Kidney (tissue), 14 donors: ENCODE results near the gene SCNN1B. TPM values are rescaled to one million over a fixed set of nuclear protein-coding genes. Genes with fewer than 3 reads are reported as not detected.

Source experiments
- DNase-seq, 5 donors: peaks; one replicate each; pipeline ENCODE4 v3.0.0-alpha.2; 2013 to 2020
- FAIRE-seq: peaks from 2 replicates; lab custom pipeline; 2012; peaks lifted over from hg19 to GRCh38; lab: Jason Lieb, UNC
- H3K27ac ChIP-seq, 2 donors: one replicate each; pipeline ENCODE4 v1.7.0; 2013; ENCODE audit warnings: low read depth in 2 of 2, low read length in 2 of 2, inconsistent platforms in 1 of 2
- H3K27me3 ChIP-seq: one replicate; pipeline ENCODE4 v1.7.1; 2013; ENCODE audit warnings: low read length, inconsistent platforms; ENCODE audit not compliant: control insufficient read depth, insufficient read depth
- H3K36me3 ChIP-seq, 3 donors: one replicate each; pipeline versions ENCODE4 v1.7.0 to v1.7.1; 2013; ENCODE audit warnings: low read length in 3 of 3, control low read depth in 1 of 3, inconsistent platforms in 1 of 3; ENCODE audit not compliant: insufficient read depth in 3 of 3, control insufficient read depth in 2 of 3
- H3K4me1 ChIP-seq, 3 donors: one replicate each; pipeline versions ENCODE4 v1.7.0 to v1.7.1; 2013; ENCODE audit warnings: low read length in 3 of 3, inconsistent platforms in 1 of 3, low read depth in 1 of 3; ENCODE audit not compliant: control insufficient read depth in 2 of 3, insufficient read depth in 2 of 3
- H3K4me3 ChIP-seq, 3 donors: one replicate each; pipeline versions ENCODE4 v1.7.0 to v1.8.1; 2013; ENCODE audit warnings: low read length in 3 of 3, control low read depth in 1 of 3, inconsistent platforms in 1 of 3
- H3K9ac ChIP-seq, 3 donors: one replicate each; pipeline versions ENCODE4 v1.7.0 to v1.7.1; 2013; ENCODE audit warnings: low read length in 3 of 3, control low read depth in 1 of 3, inconsistent platforms in 1 of 3
- H3K9me3 ChIP-seq, 3 donors: one replicate each; pipeline versions ENCODE4 v1.7.0 to v1.7.1; 2013; ENCODE audit warnings: low read length in 3 of 3, control low read depth in 1 of 3, inconsistent platforms in 1 of 3; ENCODE audit not compliant: control insufficient read depth in 2 of 3, insufficient read depth in 1 of 3
- intact Hi-C: fragments of 100-400 bp; cut with DNase I; formaldehyde crosslinking; loops from one replicate; pipeline ENCODE4 v1.11.1; 2022
- polyA plus RNA-seq: library from polyadenylated mRNA; stranded (reverse); fragments of 350-450 nt; fragmentation: Illumina TruSeq; extraction: RNeasy Lipid Tissue Mini Kit (QIAGEN cat#74804); gene quantifications from one replicate; pipeline ENCODE4 v1.2.3, GENCODE V29; 2014; ENCODE audit warnings: low read depth, low replicate concordance; ENCODE audit not compliant: insufficient read depth
- total RNA-seq: library from RNA; stranded (reverse); fragmentation: NEBNext Ultra II Directional; extraction: Animal tissue kit (Norgen Biotek cat#: 25700); gene quantifications from one replicate; pipeline ENCODE4 v1.2.1, GENCODE V29; 2021
- TF ChIP-seq, protein P1 (sequence below): IDR thresholded peaks from 3 replicates; pipeline ENCODE4 v1.5.1; 2012; ENCODE audit warnings: mild to moderate bottlenecking, moderate library complexity, borderline replicate concordance; ENCODE audit not compliant: insufficient read depth; ENCODE audit errors: extremely low read depth
- donor health status: control.
- donor health status: control.
- donor health status: control.
- donor health status: control.
- donor health status: control.
- donor health status: DM: yes; HTN: yes; CAD: no.
- donor health status: Normal renal cell carcinoma (clear cell type).

The SCNN1B gene
- total and polyA plus RNA-seq, 2 donors from 2014 or later = 7.8 to 62.9 TPM

DNA sequence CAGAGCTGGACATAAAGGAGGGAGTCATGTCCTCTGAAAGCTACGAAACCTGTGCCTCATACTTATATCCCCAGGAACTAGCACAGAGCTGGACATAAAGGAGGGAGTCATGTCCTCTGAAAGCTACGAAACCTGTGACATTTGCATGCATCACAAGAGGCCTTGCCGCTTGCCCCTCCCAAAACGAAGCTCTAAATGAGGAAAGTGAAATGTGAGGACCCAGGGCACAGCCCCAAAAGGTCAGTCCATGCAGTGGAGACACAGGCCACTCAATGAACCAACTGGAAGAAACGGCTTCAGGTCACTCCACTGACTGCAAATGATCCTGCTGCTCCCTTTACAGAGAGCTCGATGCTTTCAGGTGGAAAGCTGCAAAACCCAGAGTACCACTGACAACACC, 112.6 kb downstream of the SCNN1B start:
- FAIRE-seq (no peak), DNase-seq (no peak)
- Histone ChIP-seq H3K9me3 (no peaks in the 10 kb centered on the region), H3K27me3 (no peaks in the 10 kb centered on the region), H3K4me1 (no peaks in the 10 kb centered on the region), H3K27ac (no peak overlapping the region), H3K9ac (no peak overlapping the region), H3K4me3 (no peak overlapping the region), H3K36me3 (peaks cover 5 to 51% (median 35%) of the 10 kb centered on the region in 3 donors)
- intact Hi-C loops = no loop called here
- TF ChIP-seq, protein P1, sequence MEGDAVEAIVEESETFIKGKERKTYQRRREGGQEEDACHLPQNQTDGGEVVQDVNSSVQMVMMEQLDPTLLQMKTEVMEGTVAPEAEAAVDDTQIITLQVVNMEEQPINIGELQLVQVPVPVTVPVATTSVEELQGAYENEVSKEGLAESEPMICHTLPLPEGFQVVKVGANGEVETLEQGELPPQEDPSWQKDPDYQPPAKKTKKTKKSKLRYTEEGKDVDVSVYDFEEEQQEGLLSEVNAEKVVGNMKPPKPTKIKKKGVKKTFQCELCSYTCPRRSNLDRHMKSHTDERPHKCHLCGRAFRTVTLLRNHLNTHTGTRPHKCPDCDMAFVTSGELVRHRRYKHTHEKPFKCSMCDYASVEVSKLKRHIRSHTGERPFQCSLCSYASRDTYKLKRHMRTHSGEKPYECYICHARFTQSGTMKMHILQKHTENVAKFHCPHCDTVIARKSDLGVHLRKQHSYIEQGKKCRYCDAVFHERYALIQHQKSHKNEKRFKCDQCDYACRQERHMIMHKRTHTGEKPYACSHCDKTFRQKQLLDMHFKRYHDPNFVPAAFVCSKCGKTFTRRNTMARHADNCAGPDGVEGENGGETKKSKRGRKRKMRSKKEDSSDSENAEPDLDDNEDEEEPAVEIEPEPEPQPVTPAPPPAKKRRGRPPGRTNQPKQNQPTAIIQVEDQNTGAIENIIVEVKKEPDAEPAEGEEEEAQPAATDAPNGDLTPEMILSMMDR = no peak

DNA sequence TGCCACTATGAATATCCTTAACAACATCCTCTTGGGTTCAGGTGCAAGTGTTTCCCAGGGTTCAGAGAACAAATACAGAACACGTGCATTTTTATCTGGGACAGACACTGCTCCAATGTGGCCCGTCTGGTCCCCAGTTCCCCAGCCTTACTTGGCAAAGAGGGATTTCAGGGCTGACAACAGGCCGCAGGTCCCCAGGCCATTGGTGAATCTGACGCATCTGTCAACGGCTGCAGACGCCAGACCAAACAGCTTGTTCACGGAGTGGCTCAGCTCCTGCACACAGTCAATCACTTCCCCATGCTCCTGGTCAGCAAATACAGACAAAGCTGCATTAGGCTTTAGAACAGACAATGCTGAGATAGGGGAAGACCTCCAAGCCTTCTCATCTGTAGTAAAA, 114.7 kb downstream of the SCNN1B start:
- intact Hi-C loops = no loop called here
- FAIRE-seq = no peak
- no peak overlapping the region for H3K4me3 ChIP-seq
- H3K36me3 ChIP-seq = peaks cover 2 to 46% (median 38%) of the 10 kb centered on the region in 3 donors
- no peak for DNase-seq
- H3K9ac ChIP-seq = no peak overlapping the region
- H3K27me3 ChIP-seq = no peaks in the 10 kb centered on the region
- no peak overlapping the region for H3K27ac ChIP-seq
- H3K4me1 ChIP-seq = no peaks in the 10 kb centered on the region
- H3K9me3 ChIP-seq = no peaks in the 10 kb centered on the region
- TF ChIP-seq, protein P1 = no peak

DNA sequence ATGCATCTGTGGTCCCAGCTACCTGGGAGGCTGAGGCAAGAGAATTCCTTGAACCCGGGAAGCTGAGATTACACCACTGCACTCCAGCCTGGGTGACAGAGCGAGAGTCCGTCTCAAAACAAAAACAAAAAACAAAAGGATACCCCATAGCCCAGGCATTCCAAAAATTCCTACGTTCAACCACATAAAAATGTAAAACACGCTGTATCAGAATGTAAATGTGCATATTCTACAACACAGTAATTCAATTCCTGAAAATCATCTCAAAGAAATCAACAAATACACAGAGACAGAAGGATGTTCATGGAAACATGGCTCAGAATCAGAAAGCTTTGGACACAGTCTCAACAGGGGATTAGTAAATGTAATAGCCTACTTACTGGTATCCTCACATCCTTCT, 117.9 kb downstream of the SCNN1B start:
- peaks cover 0 to 4% (median 0%) of the 10 kb centered on the region in 3 donors for H3K4me1 ChIP-seq
- intact Hi-C loops = no loop called here
- DNase-seq (no peak), FAIRE-seq (no peak)
- H3K9me3 ChIP-seq = no peaks in the 10 kb centered on the region
- no peak overlapping the region for H3K27ac ChIP-seq
- H3K9ac ChIP-seq = no peak overlapping the region
- TF ChIP-seq, protein P1 = no peak
- peaks cover 5 to 23% (median 21%) of the 10 kb centered on the region in 3 donors for H3K36me3 ChIP-seq
- no peak overlapping the region for H3K4me3 ChIP-seq
- no peaks in the 10 kb centered on the region for H3K27me3 ChIP-seq
